GM21825 (cell line): ENCODE measurements around the gene DOCK6.
A peak's percentile ranks its signal among the peaks of the same experiment; 100 is the strongest.
"Not testable (repeated sequence)": the region's sequence is repeated elsewhere in the genome, so short reads cannot be mapped to it uniquely, and the experiment has no call there.

Experiments
- ATAC-seq: cut with Tn5 transposase; IDR thresholded peaks from one replicate; pipeline ENCODE4 v1.9.1; 2021; ENCODE audit warnings: mild to moderate bottlenecking, moderate library complexity; ENCODE audit not compliant: unreplicated experiment

The DOCK6 gene

GRCh38 chr19:11198175-11198534 lies 64.2 kb downstream of the DOCK6 start:
- ATAC-seq = no peak

GRCh38 chr19:11197291-11198174 lies 64.8 kb downstream of the DOCK6 start, which contains the start of gene KANK2:
Gene KANK2, minus strand, starts transcription at chr19:11197545. Its CDS starts 3,034 bp downstream, at chr19:11194511.
- ATAC-seq = peak; percentile 48

GRCh38 chr19:11196406-11197287 lies 65.7 kb downstream of the DOCK6 start:
- no peak for ATAC-seq

- no peak for ATAC-seq
These were observed 66.6 kb downstream of the DOCK6 start for GRCh38 chr19:11195681-11196080.

- no peak for ATAC-seq
These were observed 67.4 kb downstream of the DOCK6 start for GRCh38 chr19:11194656-11195558.

GRCh38 chr19:11194173-11194572 lies 68.2 kb downstream of the DOCK6 start:
- no peak for ATAC-seq

GRCh38 chr19:11192957-11193939 lies 69.1 kb downstream of the DOCK6 start:
- ATAC-seq = no peak

GRCh38 chr19:11191934-11192333 lies 70.4 kb downstream of the DOCK6 start:
- ATAC-seq = no peak

DNA sequence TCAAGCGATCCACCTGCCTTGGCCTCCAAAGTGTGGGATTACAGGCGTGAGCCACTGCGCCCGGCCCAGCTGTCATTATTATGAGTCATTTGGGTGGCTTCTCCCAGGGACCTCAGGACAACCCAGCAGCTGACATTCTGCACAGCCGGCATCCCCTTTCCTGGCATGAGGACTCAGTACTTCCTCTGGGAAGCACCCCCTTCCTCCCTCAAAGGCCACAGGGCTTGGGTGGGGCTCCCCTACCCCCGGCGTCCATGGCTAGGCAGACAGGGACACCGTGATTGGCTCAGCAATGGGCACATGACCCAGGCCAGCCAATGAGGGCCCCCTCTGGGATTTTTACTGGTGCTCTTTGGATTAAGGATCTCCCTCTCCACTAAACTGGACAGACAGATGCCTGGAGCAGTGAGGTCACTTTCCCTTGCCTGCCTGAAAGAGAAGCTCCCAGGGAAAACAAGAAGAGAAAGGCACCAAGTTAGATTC lies 71.0 kb downstream of the DOCK6 start:
- no peak for ATAC-seq

- ATAC-seq = no peak
These were observed 71.8 kb downstream of the DOCK6 start for GRCh38 chr19:11190501-11190900.

- ATAC-seq = no peak
These were observed 74.9 kb downstream of the DOCK6 start for GRCh38 chr19:11187441-11187840.

GRCh38 chr19:11182994-11183393 lies 79.3 kb downstream of the DOCK6 start:
- no peak for ATAC-seq

GRCh38 chr19:11181488-11181887 lies 80.8 kb downstream of the DOCK6 start:
- no peak for ATAC-seq

DNA sequence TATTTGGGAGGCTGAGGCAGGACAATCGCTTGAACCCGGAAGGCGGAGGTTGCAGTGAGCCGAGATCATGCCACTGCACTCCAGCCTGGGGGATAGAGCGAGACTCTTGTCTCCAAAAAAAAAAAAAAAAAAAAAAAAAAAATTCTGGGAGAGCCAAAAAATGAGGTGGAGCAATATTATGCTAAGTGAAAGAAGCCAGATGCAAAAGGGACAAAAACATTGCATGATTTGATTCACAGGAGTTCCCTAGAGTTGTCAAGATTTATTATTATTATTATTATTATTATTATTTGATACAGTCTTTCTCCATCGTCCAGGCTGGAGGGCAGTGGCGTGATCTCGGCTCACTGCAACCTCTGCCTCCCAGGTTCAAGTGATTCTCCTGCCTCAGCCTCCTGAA lies 81.3 kb downstream of the DOCK6 start:
- ATAC-seq = not testable (repeated sequence)

- no peak for ATAC-seq
These were observed 82.0 kb downstream of the DOCK6 start for GRCh38 chr19:11180346-11180745.

- ATAC-seq = no peak
These were observed 82.5 kb downstream of the DOCK6 start for GRCh38 chr19:11179716-11180297.

- not testable (repeated sequence) for ATAC-seq
These were observed 83.2 kb downstream of the DOCK6 start for GRCh38 chr19:11179145-11179465.

- no peak for ATAC-seq
These were observed 84.7 kb downstream of the DOCK6 start for GRCh38 chr19:11177592-11177991.
